PC-3 (cell line): ENCODE data around the gene SLC41A3.

ENCODE experiments used
- EZH2 ChIP-seq: fragments of 300-600 bp; sonication (generic); IDR thresholded peaks from one replicate; pipeline ENCODE4 v1.6.1; 2017; ENCODE audit warnings: antibody characterized with exemption, mild to moderate bottlenecking, low read length; ENCODE audit not compliant: unreplicated experiment
- EZH2phosphoT487 ChIP-seq: fragments of 300-600 bp; sonication (generic); IDR thresholded peaks from 2 replicates; pipeline ENCODE4 v1.6.1; 2018; ENCODE audit warnings: mild to moderate bottlenecking, antibody characterized with exemption, low read length, borderline replicate concordance
- TF ChIP-seq, protein P1 (sequence below): fragments of 300-600 bp; sonication (generic); conservative IDR thresholded peaks from 2 replicates; pipeline ENCODE4 v1.5.1; 2017; ENCODE audit warnings: antibody characterized with exemption, low read depth, mild to moderate bottlenecking, low read length

DNA sequence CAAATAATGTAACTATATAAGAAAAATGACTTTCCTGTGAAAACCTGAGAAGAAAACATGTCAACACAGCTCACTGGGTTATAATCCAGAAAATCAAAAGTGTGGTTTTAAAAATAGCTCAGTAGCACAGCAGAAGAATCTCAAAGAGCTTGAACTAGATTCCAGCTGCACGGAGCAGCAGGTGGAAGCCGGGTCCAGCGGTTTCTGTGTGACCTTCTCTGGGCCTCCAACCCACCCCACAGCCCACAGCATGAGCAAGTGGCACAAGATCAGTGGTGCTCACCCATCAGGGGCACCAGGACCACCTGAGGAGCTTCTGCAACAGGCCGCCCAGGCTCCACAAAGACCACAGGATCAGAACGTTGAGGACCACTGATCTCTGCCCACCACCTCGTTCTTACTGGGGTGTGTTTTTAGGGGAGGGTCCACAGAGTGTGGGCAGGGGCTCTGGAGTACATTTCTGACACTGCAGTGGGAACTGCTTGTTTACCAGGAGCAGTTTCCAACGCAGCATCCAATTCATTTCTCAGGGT is 23.2 kb downstream of the SLC41A3 start:
- TF ChIP-seq, protein P1, sequence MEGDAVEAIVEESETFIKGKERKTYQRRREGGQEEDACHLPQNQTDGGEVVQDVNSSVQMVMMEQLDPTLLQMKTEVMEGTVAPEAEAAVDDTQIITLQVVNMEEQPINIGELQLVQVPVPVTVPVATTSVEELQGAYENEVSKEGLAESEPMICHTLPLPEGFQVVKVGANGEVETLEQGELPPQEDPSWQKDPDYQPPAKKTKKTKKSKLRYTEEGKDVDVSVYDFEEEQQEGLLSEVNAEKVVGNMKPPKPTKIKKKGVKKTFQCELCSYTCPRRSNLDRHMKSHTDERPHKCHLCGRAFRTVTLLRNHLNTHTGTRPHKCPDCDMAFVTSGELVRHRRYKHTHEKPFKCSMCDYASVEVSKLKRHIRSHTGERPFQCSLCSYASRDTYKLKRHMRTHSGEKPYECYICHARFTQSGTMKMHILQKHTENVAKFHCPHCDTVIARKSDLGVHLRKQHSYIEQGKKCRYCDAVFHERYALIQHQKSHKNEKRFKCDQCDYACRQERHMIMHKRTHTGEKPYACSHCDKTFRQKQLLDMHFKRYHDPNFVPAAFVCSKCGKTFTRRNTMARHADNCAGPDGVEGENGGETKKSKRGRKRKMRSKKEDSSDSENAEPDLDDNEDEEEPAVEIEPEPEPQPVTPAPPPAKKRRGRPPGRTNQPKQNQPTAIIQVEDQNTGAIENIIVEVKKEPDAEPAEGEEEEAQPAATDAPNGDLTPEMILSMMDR = no peak
- TF ChIP-seq EZH2 = no peak
- no peak for TF ChIP-seq EZH2phosphoT487
